Skeletal muscle satellite cell (primary cell): Measurements from ENCODE around the gene NOL4L.

ENCODE experiments used
- H3K27me3 ChIP-seq: 2 replicates; pipeline ENCODE4 v1.7.0; 2013; ENCODE audit warnings: low read length; ENCODE audit not compliant: control insufficient read depth, insufficient read depth
- H3K36me3 ChIP-seq: 2 replicates; pipeline ENCODE4 v1.7.0; 2013; ENCODE audit warnings: mild to moderate bottlenecking, control low read depth, low read length; ENCODE audit not compliant: insufficient read depth
- H3K4me1 ChIP-seq: 2 replicates; pipeline ENCODE4 v1.7.0; 2013; ENCODE audit warnings: low read length; ENCODE audit not compliant: control insufficient read depth, insufficient read depth
- H3K4me2 ChIP-seq: 2 replicates; pipeline ENCODE4 v1.7.0; 2013; ENCODE audit warnings: mild to moderate bottlenecking, low read length
- H3K4me3 ChIP-seq: 2 replicates; pipeline ENCODE4 v1.7.0; 2013; ENCODE audit warnings: low read length
- H3K9ac ChIP-seq: 2 replicates; pipeline ENCODE4 v1.7.0; 2013; ENCODE audit warnings: mild to moderate bottlenecking, low read depth, low read length, moderate library complexity
- H3K9me3 ChIP-seq: replicated peaks from 2 replicates; pipeline ENCODE4 v1.7.0; 2013; ENCODE audit warnings: mild to moderate bottlenecking, control low read depth, low read length

The NOL4L gene

GRCh38 chr20:32589769-32590168 lies 4.6 kb upstream of the NOL4L start:
- H3K9me3 ChIP-seq = no peaks in the 10 kb centered on the region
- peaks cover 37% of the 10 kb centered on the region for H3K27me3 ChIP-seq
- no peak overlapping the region for H3K4me2 ChIP-seq
- H3K4me1 ChIP-seq = peaks cover 8% of the 10 kb centered on the region
- H3K4me3 ChIP-seq = no peak overlapping the region
- no peak overlapping the region for H3K9ac ChIP-seq
- H3K36me3 ChIP-seq = no peaks in the 10 kb centered on the region

GRCh38 chr20:32589256-32589655 lies 4.1 kb upstream of the NOL4L start:
- Histone ChIP-seq H3K36me3 (no peaks in the 10 kb centered on the region), H3K27me3 (peaks cover 36% of the 10 kb centered on the region), H3K4me1 (peaks cover 8% of the 10 kb centered on the region), H3K4me3 (no peak overlapping the region), H3K9me3 (no peaks in the 10 kb centered on the region), H3K9ac (no peak overlapping the region), H3K4me2 (no peak overlapping the region)

- Histone ChIP-seq H3K4me2 (no peak overlapping the region), H3K36me3 (no peaks in the 10 kb centered on the region), H3K4me1 (peaks cover 8% of the 10 kb centered on the region), H3K27me3 (peaks cover 35% of the 10 kb centered on the region), H3K9me3 (no peaks in the 10 kb centered on the region), H3K9ac (no peak overlapping the region), H3K4me3 (no peak overlapping the region)
Measured at GRCh38 chr20:32588040-32588439, 2.9 kb upstream of the NOL4L start.

- no peak overlapping the region for H3K9ac ChIP-seq
- H3K4me1 ChIP-seq = peaks cover 8% of the 10 kb centered on the region
- H3K36me3 ChIP-seq = no peaks in the 10 kb centered on the region
- peaks cover 35% of the 10 kb centered on the region for H3K27me3 ChIP-seq
- no peaks in the 10 kb centered on the region for H3K9me3 ChIP-seq
- H3K4me2 ChIP-seq = no peak overlapping the region
- no peak overlapping the region for H3K4me3 ChIP-seq
Measured at GRCh38 chr20:32586291-32586690, 1.2 kb upstream of the NOL4L start.

GRCh38 chr20:32585586-32586127 lies 524 bp upstream of the NOL4L start:
- Histone ChIP-seq H3K4me3 (no peak overlapping the region), H3K9me3 (no peaks in the 10 kb centered on the region), H3K9ac (no peak overlapping the region), H3K27me3 (peaks cover 29% of the 10 kb centered on the region), H3K4me2 (no peak overlapping the region), H3K4me1 (peaks cover 8% of the 10 kb centered on the region), H3K36me3 (no peaks in the 10 kb centered on the region)

- Histone ChIP-seq H3K4me1 (no peaks in the 10 kb centered on the region), H3K27me3 (peaks cover 36% of the 10 kb centered on the region), H3K36me3 (no peaks in the 10 kb centered on the region), H3K4me2 (peak overlapping the region; percentile 33), H3K9me3 (no peaks in the 10 kb centered on the region), H3K4me3 (no peak overlapping the region), H3K9ac (no peak overlapping the region)
Measured at GRCh38 chr20:32583581-32584070, 1.5 kb downstream of the NOL4L start.

GRCh38 chr20:32582659-32583580 lies 2.2 kb downstream of the NOL4L start:
- Histone ChIP-seq H3K9ac (no peak overlapping the region), H3K4me2 (peak overlapping the region; percentile 72), H3K9me3 (no peaks in the 10 kb centered on the region), H3K4me3 (peak overlapping the region; percentile 34), H3K27me3 (peaks cover 34% of the 10 kb centered on the region), H3K4me1 (no peaks in the 10 kb centered on the region), H3K36me3 (no peaks in the 10 kb centered on the region)

- H3K9ac ChIP-seq = no peak overlapping the region
- no peak overlapping the region for H3K4me3 ChIP-seq
- no peak overlapping the region for H3K4me2 ChIP-seq
- no peaks in the 10 kb centered on the region for H3K4me1 ChIP-seq
- H3K36me3 ChIP-seq = no peaks in the 10 kb centered on the region
- peaks cover 26% of the 10 kb centered on the region for H3K27me3 ChIP-seq
- no peaks in the 10 kb centered on the region for H3K9me3 ChIP-seq
Measured at GRCh38 chr20:32581839-32582658, 3.1 kb downstream of the NOL4L start.

GRCh38 chr20:32580970-32581838 lies 3.9 kb downstream of the NOL4L start:
- peaks cover 20% of the 10 kb centered on the region for H3K27me3 ChIP-seq

GRCh38 chr20:32580219-32580969 lies 4.7 kb downstream of the NOL4L start:
- H3K36me3 ChIP-seq = no peaks in the 10 kb centered on the region
- no peaks in the 10 kb centered on the region for H3K9me3 ChIP-seq
- no peak overlapping the region for H3K4me2 ChIP-seq
- no peak overlapping the region for H3K9ac ChIP-seq
- H3K4me1 ChIP-seq = no peaks in the 10 kb centered on the region
- no peak overlapping the region for H3K4me3 ChIP-seq
- peaks cover 19% of the 10 kb centered on the region for H3K27me3 ChIP-seq

More at GRCh38 chr20:32580970-32581838, 3.9 kb downstream of the NOL4L start:
- Histone ChIP-seq H3K4me1 (no peaks in the 10 kb centered on the region), H3K4me3 (no peak overlapping the region), H3K9ac (no peak overlapping the region), H3K9me3 (no peaks in the 10 kb centered on the region), H3K4me2 (no peak overlapping the region), H3K36me3 (no peaks in the 10 kb centered on the region)
